Measurements from ENCODE around the gene OSGEPL1.
A peak's percentile ranks its signal among the peaks of the same experiment; 100 is the strongest.
"Not testable (repeated sequence)": the region's sequence is repeated elsewhere in the genome, so short reads cannot be mapped to it uniquely, and the experiment has no call there.

OSGEPL1 gene, protein sequence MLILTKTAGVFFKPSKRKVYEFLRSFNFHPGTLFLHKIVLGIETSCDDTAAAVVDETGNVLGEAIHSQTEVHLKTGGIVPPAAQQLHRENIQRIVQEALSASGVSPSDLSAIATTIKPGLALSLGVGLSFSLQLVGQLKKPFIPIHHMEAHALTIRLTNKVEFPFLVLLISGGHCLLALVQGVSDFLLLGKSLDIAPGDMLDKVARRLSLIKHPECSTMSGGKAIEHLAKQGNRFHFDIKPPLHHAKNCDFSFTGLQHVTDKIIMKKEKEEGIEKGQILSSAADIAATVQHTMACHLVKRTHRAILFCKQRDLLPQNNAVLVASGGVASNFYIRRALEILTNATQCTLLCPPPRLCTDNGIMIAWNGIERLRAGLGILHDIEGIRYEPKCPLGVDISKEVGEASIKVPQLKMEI

DNA sequence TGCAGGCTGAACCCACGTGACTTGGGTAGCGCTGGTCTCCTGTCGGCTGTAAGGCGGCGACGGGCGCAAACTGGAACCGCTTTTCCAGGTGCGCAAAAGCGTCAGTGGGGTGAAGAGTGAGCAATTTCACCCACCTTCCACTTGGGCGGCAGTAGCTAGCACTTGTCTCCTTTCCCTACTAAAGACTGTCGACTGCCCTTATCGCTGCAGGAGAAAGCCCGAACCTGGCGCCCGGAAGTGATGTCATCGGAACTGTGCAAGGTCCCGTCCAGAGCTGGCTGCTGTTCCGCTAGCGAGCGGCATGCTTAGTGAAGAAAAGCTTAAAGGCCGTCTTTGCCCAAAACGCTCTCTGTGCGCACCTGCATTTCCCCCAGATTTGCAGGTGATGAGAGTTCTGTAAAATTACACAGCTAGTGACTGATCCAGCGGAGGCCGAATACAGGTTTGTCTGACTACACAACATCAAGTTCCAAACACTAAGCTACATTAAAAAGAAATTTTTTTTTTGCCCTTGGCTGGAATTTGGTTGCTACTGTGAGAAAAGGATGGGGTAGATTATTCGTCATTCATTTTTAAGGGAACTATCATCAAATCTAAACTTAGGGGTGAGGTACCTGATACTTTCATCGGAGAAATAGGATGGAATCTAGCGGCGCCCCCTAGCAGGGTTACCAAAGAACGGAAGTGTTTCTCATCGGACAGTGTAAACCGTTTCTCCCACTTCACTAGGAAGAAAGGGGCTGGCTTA, at the start of gene OSGEPL1:
Gene OSGEPL1 (minus strand): TSS at position 242 of the 748 bp plus-strand sequence. CDS start 1,152 bp downstream, outside the sequence.
- peak; percentile 94 for DNase-seq

DNA sequence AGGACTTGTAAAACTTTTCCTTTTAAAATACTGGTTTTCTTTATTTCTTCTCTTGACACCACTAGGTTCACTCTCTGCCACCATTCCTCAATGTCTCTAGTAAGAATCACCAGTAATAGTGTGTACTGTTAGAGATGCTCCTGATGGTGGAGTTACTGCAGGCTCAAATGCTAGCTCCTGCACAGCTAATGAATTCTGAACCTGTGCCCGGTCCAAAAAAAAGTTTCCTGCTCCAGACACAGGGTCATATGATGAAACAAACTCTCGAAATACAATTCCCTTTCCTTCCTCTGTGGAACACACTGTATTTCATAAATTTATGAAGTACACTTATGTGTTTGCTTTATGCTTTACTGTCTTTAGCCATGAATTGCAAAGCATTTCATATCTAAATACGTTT, 40.8 kb upstream of the OSGEPL1 start:
- DNase-seq = no peak

DNA sequence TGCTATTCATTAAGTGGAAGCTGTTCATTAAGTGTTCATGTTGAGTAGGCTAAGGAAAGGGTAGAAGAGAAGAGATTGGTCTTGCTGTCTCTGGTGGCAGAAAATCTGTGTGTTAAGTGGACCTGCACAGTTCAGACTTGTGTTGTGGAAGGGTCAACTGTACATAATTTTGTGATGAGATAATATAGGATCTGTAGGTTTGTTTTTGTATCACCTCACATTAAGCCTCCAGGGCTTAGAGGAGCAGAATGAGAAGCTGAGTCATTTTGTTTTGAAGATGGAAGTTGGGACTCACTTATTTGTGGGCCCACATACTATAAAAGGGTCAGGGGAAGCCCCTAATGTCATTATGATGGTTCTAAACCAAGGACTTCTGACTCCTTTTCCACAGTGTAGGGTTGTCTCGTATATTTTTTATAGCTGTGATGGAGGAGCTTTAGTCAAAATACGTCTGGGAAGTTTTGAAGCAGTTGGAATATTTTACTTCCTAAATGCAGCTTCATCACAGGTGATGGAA, 39.9 kb upstream of the OSGEPL1 start:
- no peak for DNase-seq

DNA sequence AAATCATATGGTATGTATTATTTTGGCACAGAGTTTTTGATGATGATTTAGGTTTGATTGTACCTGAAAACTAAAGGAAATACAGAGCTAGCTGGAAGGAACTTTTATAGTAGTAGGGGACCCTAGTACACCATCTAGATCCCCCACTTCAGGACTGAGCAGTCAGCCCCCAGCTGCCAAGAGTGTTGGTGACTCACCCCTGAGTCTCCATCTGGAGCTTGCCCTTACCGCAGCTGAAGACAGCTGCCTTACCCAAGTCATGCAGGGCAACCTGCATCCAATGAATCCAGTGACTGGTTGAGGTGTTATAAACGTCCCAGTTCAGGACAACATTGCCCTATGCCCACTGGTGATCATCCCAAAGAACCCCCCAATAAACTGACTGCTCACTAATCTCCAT, 36.9 kb upstream of the OSGEPL1 start:
- DNase-seq = no peak

DNA sequence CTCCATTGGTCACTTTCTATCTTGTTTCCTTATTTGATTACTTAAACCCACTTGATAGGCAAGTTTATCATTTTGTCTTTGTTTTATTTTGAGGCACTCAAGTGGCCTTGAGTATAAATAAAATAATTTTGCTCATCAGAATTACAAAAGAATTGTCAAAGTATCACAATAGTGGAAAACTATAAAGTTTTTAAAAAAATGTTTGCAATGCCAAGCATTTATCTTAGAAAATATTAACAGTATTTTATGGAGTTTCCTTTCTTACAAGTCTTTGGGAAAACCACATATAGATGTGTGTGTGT, 36.4 kb upstream of the OSGEPL1 start:
- no peak for DNase-seq

DNA sequence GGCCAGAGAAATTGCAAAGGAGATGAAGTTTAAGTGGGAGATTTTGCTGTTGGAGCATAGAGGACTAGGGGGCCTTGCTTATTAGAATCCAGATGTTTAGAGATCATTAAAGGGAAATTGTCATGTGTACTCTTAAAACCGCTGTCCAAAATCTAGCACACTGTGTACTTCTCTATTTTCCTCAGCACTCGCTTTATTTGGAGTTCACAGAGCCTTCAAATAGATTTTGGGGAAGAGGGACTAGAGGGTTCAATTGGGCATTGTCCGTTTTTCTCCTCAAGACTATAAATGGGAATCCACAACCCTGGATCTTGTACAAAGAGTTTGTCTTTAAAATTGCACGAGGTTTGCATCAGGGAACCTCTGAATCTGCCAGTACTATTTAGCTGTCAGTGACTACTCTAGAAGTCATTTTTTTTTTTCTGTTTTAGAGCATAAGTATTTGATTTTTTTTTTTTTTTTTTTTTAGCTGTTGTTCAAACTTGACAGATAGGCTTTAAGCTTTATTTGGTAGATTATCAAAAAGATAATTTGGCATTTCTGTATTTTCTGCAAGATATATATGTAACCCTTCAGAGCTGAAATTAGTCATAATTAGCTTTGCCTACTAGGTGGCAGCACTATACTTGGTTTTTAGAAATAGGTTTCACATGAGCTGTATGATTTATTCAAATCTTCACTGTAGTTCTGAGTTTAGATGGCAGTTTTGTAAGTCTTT, 35.9 kb upstream of the OSGEPL1 start:
- DNase-seq = no peak

DNA sequence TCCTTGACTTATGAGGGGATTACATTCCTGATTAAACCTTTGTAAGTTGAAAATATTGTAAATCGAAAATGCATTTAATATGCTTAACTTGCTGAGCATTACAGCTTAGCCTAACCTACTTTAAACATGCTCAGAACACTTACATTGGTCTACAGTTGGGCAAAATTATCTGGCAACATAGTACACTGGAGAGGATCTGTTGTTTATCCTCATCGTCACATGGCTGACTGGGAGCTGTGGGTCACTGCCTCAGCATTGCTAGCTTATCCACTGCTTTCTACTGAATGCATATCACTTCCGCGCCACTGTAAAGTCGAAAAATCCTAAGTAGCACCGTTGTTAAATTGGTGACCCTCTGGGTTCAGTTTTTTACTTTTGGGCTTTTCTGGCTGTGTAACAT, 35.3 kb upstream of the OSGEPL1 start:
- no peak for DNase-seq

DNA sequence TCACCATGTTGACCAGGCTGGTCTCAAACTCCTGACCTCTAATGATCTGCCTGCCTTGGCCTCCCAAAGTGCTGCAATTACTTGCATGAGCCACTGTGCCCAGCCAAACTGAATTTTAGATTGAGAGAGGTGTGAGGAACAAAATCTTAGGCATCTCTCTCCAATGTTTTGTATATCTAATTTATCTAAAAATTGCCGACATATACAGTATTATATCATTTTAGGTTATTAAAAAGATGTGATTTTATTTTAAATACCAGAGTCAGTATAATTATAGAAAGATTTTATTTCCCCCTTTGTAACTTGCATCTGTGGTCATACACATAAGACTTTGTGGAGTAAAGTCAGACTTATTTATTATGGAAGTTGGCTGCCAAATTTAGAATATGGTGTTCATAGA, 31.7 kb upstream of the OSGEPL1 start:
- DNase-seq = no peak

DNA sequence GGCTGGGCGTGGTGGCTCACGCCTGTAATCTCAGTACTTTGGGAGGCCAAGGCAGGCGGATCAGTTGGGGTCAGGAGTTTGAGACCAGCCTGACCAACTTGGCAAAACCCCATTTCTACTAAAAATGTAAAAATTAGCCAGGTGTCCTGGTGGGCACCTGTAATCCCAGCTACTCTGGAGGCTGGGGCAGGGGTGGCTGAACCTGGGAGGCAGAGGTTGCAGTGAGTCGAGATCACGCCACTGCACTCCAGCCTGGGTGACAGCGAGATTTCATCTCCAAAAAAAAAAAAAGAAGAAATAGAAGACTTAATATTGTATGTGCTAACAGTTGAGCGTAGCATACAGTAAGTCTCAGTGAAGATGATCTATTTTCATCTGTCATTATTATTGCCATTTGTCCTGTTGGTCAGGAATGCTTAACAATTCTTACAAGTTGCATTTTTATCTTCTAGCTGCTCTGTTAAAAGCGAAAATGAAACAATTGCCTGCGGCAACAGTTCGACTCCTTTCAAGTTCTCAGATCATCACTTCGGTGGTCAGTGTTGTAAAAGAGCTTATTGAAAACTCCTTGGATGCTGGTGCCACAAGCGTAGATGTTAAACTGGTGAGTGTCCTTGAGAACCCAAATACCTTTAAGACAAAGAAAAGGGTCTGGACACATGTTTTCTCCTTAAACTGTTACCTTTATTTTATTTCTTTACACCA, 28.9 kb upstream of the OSGEPL1 start:
- DNase-seq = no peak

DNA sequence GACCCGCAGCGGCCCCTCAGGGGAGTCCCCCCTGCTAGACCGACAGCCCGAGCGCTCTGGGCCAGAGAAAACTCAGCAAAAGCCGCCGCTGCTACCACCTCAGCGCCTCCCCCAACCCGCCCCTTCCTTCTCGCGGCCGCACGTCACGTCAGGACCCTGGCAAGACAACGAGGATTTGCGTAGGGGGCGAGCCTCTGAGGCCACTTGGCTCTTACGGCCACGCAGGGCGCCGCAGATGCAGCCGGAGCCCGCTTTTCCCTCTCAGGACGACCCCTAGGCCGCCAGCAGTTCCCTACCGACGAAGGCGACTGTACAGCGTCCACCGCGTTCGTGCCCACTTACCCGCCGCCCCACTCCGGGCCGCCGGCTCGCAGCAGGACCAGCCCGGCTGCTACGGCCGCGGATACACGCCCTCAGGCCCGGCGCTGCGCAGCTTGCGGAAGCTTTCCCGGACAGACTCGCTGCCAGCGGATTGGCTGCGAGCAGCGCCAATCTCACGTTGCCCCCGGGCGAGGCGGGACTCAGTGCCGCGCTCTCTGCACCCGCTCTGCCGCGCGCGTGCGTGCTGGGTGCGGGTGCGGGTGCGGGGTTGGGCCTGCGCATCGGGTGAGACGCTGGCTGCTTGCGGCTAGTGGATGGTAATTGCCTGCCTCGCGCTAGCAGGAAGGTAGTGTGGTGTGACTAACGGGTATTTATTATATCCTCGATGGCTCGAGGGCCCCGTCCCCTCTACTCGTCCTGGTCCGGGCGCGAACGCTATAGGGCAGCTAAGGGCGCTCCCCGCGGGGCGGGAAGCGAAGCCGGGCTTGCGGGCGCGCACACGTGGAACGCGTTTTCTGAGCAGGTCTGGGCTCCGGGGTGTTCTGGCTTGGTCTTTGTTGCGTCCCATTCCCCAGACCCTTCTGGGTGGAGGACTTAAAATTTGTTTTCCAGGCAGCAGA, 21.6 kb upstream of the OSGEPL1 start, which contains the start of the genes ORMDL1 and PMS1:
Gene ORMDL1 (minus strand): TSS at position 413 of the 941 bp plus-strand sequence. CDS start 1,744 bp downstream, outside the sequence.
Gene PMS1 (plus strand): TSS at position 524 of the 941 bp plus-strand sequence. CDS start 7,360 bp downstream, outside the sequence.
- DNase-seq = peak; percentile 95

DNA sequence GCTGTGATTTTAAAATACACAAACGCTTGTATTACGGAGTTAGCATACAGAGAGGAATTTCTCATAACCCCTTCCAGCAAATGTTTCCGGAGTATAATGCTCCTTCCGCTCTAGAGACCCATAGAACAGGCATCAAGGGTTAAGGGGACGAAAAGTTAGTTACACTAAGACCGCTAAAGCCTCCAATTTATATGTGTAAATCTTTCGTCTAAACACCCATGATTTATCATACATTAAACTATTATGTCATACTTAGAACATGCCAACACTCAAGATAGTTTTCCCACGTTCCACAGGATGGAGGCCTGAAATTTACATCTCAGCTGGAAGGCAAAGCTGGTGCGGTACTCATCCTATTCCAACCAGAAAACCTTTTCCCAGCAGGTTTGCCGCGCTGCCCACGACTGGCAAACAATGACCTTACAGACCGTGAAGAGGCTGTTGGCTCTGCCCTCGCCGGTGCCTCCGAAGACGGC, 20.9 kb upstream of the OSGEPL1 start:
- DNase-seq = no peak

DNA sequence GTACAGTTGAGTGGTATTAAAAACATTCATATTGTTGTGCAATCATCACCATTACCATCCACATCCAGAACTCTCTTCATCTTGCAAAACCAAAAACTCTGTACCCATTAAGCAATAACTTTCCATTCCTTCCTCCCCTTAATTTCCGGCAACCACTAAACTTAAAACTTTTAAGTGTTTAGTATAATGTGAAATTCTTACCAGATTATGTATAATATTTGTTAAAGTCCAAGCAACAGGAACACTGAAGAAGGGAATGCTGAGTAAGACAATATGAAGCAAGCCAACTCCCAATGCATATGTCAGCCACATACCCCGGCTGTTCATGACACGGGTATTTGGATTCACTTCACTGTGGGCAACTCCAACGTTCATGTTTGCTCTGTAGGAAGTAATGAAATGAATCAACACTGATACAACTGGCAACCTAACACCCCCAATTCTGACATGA, 19.7 kb upstream of the OSGEPL1 start:
- peak; percentile 44 for DNase-seq

DNA sequence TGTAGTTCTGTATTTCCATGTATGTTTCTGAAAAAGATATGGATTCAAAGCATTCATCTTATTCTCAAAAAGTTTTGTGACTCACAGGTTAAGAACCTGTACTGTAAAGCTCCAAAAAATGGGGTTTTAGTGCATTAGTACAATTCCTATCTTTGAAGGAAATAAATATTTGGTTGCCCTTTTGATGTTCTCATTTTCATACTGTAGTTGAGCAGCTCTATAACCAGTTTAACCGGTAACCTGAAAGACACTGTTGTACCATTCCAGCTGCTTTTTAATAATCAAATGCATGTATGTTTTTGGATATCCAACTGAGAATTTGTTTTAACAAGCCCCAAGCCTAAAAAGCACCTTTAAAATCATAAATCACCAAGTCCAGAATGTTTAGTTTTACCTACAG, 9.6 kb upstream of the OSGEPL1 start:
- no peak for DNase-seq

DNA sequence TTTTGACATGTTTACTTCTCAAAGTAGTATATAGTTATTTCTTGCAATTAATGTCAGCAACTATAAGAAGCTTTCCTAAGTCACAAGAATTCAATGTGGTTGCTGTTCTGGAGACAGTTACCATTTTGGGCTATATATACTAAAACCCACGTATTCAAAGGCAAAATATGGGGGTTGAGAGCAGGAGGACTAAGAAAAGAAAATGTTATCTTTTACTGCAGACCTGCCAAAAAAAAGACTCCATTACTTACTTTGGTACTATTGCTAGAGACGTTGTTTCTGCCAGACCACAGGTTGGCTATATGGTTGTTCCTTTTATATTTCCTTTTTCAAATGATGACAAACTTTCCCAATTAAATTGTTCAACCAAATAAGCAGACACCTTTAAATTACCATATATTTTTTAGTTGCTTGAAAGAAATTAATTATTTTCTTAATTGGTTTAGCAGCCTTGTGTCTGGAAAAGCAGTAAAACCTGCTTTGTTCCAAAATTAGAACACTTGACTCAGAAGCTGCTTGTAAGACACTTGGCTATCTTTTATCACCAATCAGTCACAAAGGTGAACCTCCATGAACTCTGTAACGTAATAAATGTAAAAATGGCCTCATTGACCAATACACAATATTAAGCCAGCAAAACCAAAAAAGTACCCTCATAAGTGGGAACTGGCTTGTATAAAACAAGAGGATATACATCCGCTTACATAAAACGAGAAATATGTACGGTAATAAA, 8.2 kb upstream of the OSGEPL1 start:
- no peak for DNase-seq

DNA sequence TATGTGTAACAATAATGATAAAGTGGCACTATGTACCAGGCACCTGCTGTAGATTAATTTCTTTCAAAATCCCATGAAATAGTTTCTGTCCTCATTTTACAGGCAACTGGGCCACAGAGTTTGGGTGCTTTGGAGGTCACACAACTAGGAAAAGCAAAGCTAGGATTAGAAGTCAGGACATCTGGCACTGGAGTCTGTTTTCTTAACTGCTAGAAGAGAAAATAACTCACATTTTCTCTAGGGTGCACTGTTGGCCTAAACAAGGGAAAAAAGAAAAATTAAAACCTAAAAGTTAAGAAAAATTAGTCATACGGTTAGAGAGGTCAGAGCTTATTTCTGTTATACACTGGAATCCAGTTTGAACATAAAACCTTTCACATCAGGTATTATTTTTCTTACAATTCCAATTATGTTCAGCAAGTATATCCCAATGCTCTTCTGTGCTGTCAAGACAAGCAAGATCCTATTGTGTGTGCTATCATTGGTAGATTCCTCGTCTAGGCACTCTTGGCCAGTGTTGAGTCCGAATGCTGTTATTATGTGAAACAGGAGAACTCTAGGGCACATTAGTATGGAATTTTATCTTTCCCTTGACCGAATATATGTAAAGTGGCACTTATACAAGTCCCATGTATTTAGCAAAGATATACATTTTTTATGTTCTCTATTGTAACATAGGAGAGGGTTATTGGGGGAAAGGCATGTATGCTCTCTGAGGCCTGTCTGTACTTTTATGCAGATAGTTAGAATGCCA, 1.5 kb upstream of the OSGEPL1 start:
- no peak for DNase-seq

DNA sequence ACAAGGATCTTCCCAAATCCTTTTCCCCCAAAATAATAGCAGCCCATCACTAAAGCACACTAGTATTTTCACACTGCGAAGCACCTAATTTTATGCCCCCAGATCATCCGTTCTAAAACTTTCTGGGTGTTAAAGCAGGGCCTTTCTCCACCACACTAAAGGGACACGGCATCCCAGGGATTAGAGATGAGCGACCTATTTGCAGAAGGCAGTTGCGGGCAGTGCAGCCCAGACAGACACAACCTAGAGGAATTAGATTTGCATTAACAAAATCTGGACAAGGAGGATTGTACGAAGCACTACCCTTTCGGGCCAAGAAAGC, 402 bp downstream of the OSGEPL1 start:
- no peak for DNase-seq

DNA sequence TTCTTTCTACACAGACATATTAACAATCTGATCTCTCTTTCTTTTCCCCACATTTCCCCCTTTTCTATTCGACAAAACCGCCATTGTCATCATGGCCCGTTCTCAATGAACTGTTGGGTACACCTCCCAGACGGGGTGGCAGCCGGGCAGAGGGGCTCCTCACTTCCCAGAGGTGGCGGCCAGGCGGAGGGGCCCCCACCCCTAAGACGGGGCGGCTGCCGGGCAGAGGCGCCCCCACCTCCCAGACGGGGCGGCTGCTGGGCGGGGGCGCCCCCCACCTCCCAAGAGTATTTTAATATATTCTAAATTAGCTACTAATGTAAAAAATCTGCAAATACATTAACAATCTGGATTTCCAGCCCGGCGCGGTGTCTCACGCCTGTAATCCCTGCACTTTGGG, 2.4 kb downstream of the OSGEPL1 start:
- not testable (repeated sequence) for DNase-seq

DNA sequence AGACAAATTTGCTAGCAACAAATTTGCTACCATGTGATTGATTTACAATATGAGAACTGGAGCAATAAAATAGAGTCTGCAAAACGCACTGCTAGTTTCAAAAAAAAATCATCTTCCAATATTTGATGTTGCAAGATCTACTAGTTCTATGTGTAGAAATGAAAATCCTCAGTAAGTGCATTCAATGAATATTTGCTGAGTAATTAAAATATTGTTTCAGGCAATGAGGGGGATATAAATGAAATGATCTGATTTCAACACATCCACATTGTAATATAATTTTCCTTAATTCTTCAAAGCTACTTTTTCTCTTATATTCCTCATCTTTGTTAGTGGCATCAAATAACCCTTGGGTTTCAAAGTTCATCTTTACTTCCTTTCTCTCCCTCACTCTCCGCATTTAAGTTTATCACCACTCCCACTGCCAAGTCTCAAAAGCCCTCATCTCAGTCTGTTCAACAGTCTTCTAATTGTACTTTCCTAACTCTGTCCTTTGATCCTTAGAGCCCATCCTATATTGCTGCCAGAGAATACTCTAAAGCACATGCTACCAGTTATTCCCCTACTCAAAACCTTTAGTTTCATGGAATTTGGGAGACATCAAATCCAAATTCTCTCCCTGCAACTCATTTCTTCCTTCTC, 6.2 kb downstream of the OSGEPL1 start:
- no peak for DNase-seq

DNA sequence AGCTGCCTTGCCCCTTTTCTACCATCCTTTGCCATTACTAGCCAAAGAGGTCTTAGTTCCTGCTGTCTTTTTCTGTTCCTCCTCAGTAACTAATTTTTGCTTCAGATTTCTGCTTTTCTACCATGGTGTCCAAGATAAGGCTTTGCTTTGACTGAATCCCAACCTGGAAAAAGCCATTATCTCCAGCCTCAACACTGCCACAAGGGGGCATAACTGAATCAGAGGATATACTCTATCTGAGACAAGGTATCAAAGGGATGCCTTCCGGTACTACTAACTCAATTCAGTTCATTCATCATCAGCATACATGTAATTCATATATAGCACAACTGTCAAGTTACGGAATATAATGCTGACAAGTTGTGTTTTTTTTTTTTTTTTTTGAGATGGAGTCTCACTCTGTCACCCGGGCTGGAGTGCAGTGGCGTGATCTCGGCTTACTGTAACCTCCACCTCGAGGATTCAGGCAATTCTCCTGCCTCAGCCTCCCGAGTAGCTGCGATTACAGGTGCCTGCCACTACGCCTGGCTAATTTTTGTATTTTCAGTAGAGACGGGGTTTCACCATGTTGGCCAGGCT, 11.4 kb downstream of the OSGEPL1 start:
- DNase-seq = peak; percentile 41

Measured in stimulated activated CD8-positive, alpha-beta memory T cell treated with anti-CD3 and anti-CD28 coated beads, Interleukin-4, amount 100 ng/mL, for 48 hours (primary cell).